ENCODE measurements around the gene XYLB. TPM values are rescaled to one million over a fixed set of nuclear protein-coding genes. Genes with fewer than 3 reads are reported as not detected.
"Not testable (repeated sequence)": the region's sequence is repeated elsewhere in the genome, so short reads cannot be mapped to it uniquely, and the experiment has no call there.

The XYLB gene
- total RNA-seq, 1 experiment from 2014 or later = 20.1 TPM

- Mint-ChIP-seq H3K9me3 (ENCODE audit: unreplicated experiment) (no peaks in the 10 kb centered on the region), H3K36me3 (ENCODE audit: insufficient read depth, unreplicated experiment) (no peaks in the 10 kb centered on the region), H3K4me3 (ENCODE audit: unreplicated experiment) (no peak overlapping the region), H3K4me1 (ENCODE audit: low read depth, unreplicated experiment) (no peaks in the 10 kb centered on the region), H3K27me3 (ENCODE audit: insufficient read depth, unreplicated experiment) (no peaks in the 10 kb centered on the region), H3K27ac (ENCODE audit: unreplicated experiment) (no peak overlapping the region)
- Histone ChIP-seq H3K4me3 (ENCODE audit: low read depth, low read length) (no peak overlapping the region), H3K4me1 (no peaks in the 10 kb centered on the region), H3K9me3 (no peaks in the 10 kb centered on the region), H3K27me3 (replicated peaks; ENCODE audit: control insufficient read depth, insufficient read depth, low read length) (no peaks in the 10 kb centered on the region), H3K36me3 (ENCODE audit: control insufficient read depth, insufficient read depth, low read length) (no peaks in the 10 kb centered on the region)
- POLR2A ChIA-PET = no interaction called here
- no TSS peak for BruUV-seq (replicated peaks)
- intact Hi-C loops (cut with micrococcal nuclease; ENCODE audit: unreplicated experiment) = no loop called here
- TF ChIP-seq CTCF (IDR thresholded peaks at IDR 0.05; ENCODE audit: insufficient read depth in 1 of 2, low read depth in 1 of 2, low read length in 1 of 2, severe bottlenecking in 1 of 2, unreplicated experiment in 1 of 2) = no peak
- no peak for DNase-seq
- CTCF ChIA-PET = no interaction called here
These were observed 75.2 kb downstream of the XYLB start for GRCh38 chr3:38421679-38422336.

GRCh38 chr3:38426798-38427426 lies 80.3 kb downstream of the XYLB start:
- H3K4me1 ChIP-seq; intact Hi-C loops (cut with micrococcal nuclease; ENCODE audit: unreplicated experiment); H3K4me1 Mint-ChIP-seq (ENCODE audit: low read depth, unreplicated experiment); H3K36me3 Mint-ChIP-seq (ENCODE audit: insufficient read depth, unreplicated experiment); H3K4me3 ChIP-seq (ENCODE audit: low read depth, low read length); H3K9me3 ChIP-seq; H3K9me3 Mint-ChIP-seq (ENCODE audit: unreplicated experiment); H3K27me3 Mint-ChIP-seq (ENCODE audit: insufficient read depth, unreplicated experiment); DNase-seq; H3K27me3 ChIP-seq (replicated peaks; ENCODE audit: control insufficient read depth, insufficient read depth, low read length); H3K27ac Mint-ChIP-seq (ENCODE audit: unreplicated experiment); H3K36me3 ChIP-seq (ENCODE audit: control insufficient read depth, insufficient read depth, low read length); BruUV-seq (replicated peaks); CTCF ChIA-PET; H3K4me3 Mint-ChIP-seq (ENCODE audit: unreplicated experiment); POLR2A ChIA-PET: not testable (repeated sequence)

DNA sequence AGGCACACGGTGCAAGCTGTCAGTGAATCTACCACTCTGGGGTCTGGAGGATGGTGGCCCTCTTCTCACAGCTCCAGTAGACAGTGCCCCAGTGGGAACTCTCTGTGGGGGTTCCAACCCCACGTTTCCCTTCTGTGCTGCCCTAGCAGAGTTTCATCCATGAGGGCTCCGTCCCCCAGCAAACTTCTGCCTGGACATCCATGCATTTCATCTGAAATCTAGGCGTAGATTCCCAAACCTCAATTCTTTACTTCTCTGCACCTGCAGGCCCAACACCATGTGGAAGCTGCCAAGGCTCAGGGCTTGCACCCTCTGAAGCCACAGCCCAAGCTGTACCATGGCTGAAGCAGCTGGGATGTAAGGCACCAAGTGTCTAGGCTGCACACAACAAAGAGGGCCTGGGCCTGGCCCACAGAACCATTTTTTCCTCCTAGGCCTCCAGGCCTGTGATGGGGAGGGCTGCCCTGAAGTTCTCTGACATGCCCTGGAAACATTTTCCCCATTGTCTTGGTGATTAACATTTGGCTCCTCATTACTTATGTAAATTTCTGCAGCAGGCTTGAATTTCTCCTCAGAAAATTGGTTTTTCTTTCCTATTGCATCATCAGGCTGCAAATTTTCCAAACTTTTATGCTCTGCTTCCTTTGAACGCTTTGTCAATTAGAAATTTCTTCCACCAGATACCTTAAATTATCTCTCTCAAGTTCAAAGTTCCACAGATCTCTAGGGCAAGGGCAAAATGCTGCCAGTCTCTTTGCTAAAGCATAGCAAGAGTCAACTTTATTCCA lies 86.5 kb downstream of the XYLB start:
- peaks cover 36% of the 10 kb centered on the region for H3K9me3 Mint-ChIP-seq (ENCODE audit: unreplicated experiment)
- DNase-seq = peak in 1 of 2 experiments; percentile 9
- H3K9me3 ChIP-seq = peaks cover 42% of the 10 kb centered on the region
- H3K36me3 ChIP-seq (ENCODE audit: control insufficient read depth, insufficient read depth, low read length); H3K4me1 Mint-ChIP-seq (ENCODE audit: low read depth, unreplicated experiment); H3K4me3 ChIP-seq (ENCODE audit: low read depth, low read length); POLR2A ChIA-PET; CTCF ChIA-PET; intact Hi-C loops (cut with micrococcal nuclease; ENCODE audit: unreplicated experiment); H3K4me1 ChIP-seq; H3K36me3 Mint-ChIP-seq (ENCODE audit: insufficient read depth, unreplicated experiment); H3K27me3 ChIP-seq (replicated peaks; ENCODE audit: control insufficient read depth, insufficient read depth, low read length); BruUV-seq (replicated peaks); H3K27me3 Mint-ChIP-seq (ENCODE audit: insufficient read depth, unreplicated experiment); H3K4me3 Mint-ChIP-seq (ENCODE audit: unreplicated experiment); H3K27ac Mint-ChIP-seq (ENCODE audit: unreplicated experiment): not testable (repeated sequence)

DNA sequence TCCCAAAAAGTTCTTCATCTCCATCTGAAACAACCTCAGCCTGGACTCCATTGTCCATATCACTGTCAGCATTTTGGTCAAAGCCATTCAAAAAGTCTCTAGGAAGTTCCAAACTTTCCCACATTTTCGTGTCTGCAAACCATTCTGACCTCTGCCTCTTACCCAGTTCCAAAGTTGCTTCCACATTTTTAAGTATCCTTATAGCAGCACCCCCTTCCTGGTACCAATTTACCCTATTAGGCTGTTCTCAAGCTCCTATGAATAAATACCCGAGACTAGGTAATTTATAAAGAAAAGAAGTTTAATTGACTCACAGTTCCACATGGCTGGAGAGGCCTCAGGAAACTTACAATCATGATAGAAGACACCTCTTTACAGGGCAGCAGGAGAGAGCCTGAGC lies 87.1 kb downstream of the XYLB start:
- DNase-seq; H3K4me1 ChIP-seq; H3K4me3 ChIP-seq (ENCODE audit: low read depth, low read length); H3K36me3 Mint-ChIP-seq (ENCODE audit: insufficient read depth, unreplicated experiment); H3K4me3 Mint-ChIP-seq (ENCODE audit: unreplicated experiment); H3K27ac Mint-ChIP-seq (ENCODE audit: unreplicated experiment); H3K36me3 ChIP-seq (ENCODE audit: control insufficient read depth, insufficient read depth, low read length); H3K27me3 ChIP-seq (replicated peaks; ENCODE audit: control insufficient read depth, insufficient read depth, low read length); BruUV-seq (replicated peaks); intact Hi-C loops (cut with micrococcal nuclease; ENCODE audit: unreplicated experiment); POLR2A ChIA-PET; CTCF ChIA-PET; H3K4me1 Mint-ChIP-seq (ENCODE audit: low read depth, unreplicated experiment); H3K27me3 Mint-ChIP-seq (ENCODE audit: insufficient read depth, unreplicated experiment): not testable (repeated sequence)
- H3K9me3 ChIP-seq = peaks cover 42% of the 10 kb centered on the region
- peaks cover 36% of the 10 kb centered on the region for H3K9me3 Mint-ChIP-seq (ENCODE audit: unreplicated experiment)

- BruUV-seq (replicated peaks); intact Hi-C loops (cut with micrococcal nuclease; ENCODE audit: unreplicated experiment); DNase-seq; H3K36me3 Mint-ChIP-seq (ENCODE audit: insufficient read depth, unreplicated experiment); H3K4me3 ChIP-seq (ENCODE audit: low read depth, low read length); POLR2A ChIA-PET; H3K27me3 Mint-ChIP-seq (ENCODE audit: insufficient read depth, unreplicated experiment); CTCF ChIA-PET; H3K36me3 ChIP-seq (ENCODE audit: control insufficient read depth, insufficient read depth, low read length); H3K4me1 ChIP-seq; H3K27me3 ChIP-seq (replicated peaks; ENCODE audit: control insufficient read depth, insufficient read depth, low read length); H3K27ac Mint-ChIP-seq (ENCODE audit: unreplicated experiment); H3K4me1 Mint-ChIP-seq (ENCODE audit: low read depth, unreplicated experiment); H3K4me3 Mint-ChIP-seq (ENCODE audit: unreplicated experiment): not testable (repeated sequence)
- H3K9me3 Mint-ChIP-seq (ENCODE audit: unreplicated experiment) = peaks cover 42% of the 10 kb centered on the region
- peaks cover 28% of the 10 kb centered on the region for H3K9me3 ChIP-seq
These were observed 92.0 kb downstream of the XYLB start for GRCh38 chr3:38438436-38439069.

- H3K27ac Mint-ChIP-seq (ENCODE audit: unreplicated experiment); H3K4me3 ChIP-seq (ENCODE audit: low read depth, low read length); H3K36me3 Mint-ChIP-seq (ENCODE audit: insufficient read depth, unreplicated experiment); H3K36me3 ChIP-seq (ENCODE audit: control insufficient read depth, insufficient read depth, low read length); intact Hi-C loops (cut with micrococcal nuclease; ENCODE audit: unreplicated experiment); BruUV-seq (replicated peaks); H3K4me3 Mint-ChIP-seq (ENCODE audit: unreplicated experiment); DNase-seq; H3K27me3 ChIP-seq (replicated peaks; ENCODE audit: control insufficient read depth, insufficient read depth, low read length); H3K27me3 Mint-ChIP-seq (ENCODE audit: insufficient read depth, unreplicated experiment); H3K4me1 Mint-ChIP-seq (ENCODE audit: low read depth, unreplicated experiment); H3K4me1 ChIP-seq; H3K9me3 ChIP-seq; CTCF ChIA-PET: not testable (repeated sequence)
- POLR2A ChIA-PET = interaction anchor here (0.7 kb wide), 1 partner anchor 357 kb away, joined by 3 read pairs; no protein-coding TSS in a partner anchor
- peaks cover 11% of the 10 kb centered on the region for H3K9me3 Mint-ChIP-seq (ENCODE audit: unreplicated experiment)
These were observed 96.6 kb downstream of the XYLB start for GRCh38 chr3:38443205-38443604.
